OCI-LY3 (cell line): Measurements from ENCODE around the gene KRT10.
"Not testable (repeated sequence)": the region's sequence is repeated elsewhere in the genome, so short reads cannot be mapped to it uniquely, and the experiment has no call there.

Experiments
- CTCF ChIP-seq: fragments of 200-600, 300-600 bp; sonication (generic); IDR thresholded peaks from 2 replicates; pipeline ENCODE4 v1.5.1; 2014; ENCODE audit warnings: antibody characterized with exemption, low read length, low read depth
- EZH2phosphoT487 ChIP-seq: fragments of 200-600 bp; shearing (Covaris generic); IDR thresholded peaks from 2 replicates; pipeline ENCODE4 v1.6.1; 2018; ENCODE audit warnings: antibody characterized with exemption, mixed run types, low read depth

GRCh38 chr17:40814657-40815056 lies 7.8 kb downstream of the KRT10 start:
- TF ChIP-seq CTCF, EZH2phosphoT487: not testable (repeated sequence)
